ENCODE results near the gene PHYKPL. TPM values are rescaled to one million over a fixed set of nuclear protein-coding genes. Genes with fewer than 3 reads are reported as not detected.
A peak's percentile ranks its signal among the peaks of the same experiment; 100 is the strongest.

PHYKPL gene
- total RNA-seq, 1 experiment from 2014 or later = 41.7 TPM

- Mint-ChIP-seq H3K36me3 (peaks cover 30% of the 10 kb centered on the region), H3K9me3 (no peaks in the 10 kb centered on the region), H3K4me1 (peaks cover 17% of the 10 kb centered on the region), H3K4me3 (peak overlapping the region; percentile 65), H3K27ac (no peak overlapping the region), H3K27me3 (ENCODE audit: low read depth) (no peaks in the 10 kb centered on the region)
- POLR2A ChIA-PET = no interaction called here
- CTCF ChIA-PET = interaction anchor here (0.5 to 1.5 kb wide), 7 partner anchors 9 to 599 kb away, joined by 3 to 6 read pairs (median 4); partner anchors contain the start of genes COL23A1 and HNRNPAB
- ATAC-seq (no peak), DNase-seq (ENCODE audit: low spot score) (no peak)
- TF ChIP-seq, protein P1, sequence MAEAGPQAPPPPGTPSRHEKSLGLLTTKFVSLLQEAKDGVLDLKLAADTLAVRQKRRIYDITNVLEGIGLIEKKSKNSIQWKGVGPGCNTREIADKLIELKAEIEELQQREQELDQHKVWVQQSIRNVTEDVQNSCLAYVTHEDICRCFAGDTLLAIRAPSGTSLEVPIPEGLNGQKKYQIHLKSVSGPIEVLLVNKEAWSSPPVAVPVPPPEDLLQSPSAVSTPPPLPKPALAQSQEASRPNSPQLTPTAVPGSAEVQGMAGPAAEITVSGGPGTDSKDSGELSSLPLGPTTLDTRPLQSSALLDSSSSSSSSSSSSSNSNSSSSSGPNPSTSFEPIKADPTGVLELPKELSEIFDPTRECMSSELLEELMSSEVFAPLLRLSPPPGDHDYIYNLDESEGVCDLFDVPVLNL (CRISPR knock-in tag; IDR thresholded peaks at IDR 0.05; ENCODE audit: borderline replicate concordance, low read depth) = no peak
- no peak for TF ChIP-seq NFATC4 (CRISPR knock-in tag; IDR thresholded peaks at IDR 0.05)
- 0 out of 2 replicates have a peak, but pooled peaks have one; percentile 9 for TF ChIP-seq ESRRA (CRISPR knock-in tag; IDR thresholded peaks at IDR 0.05; ENCODE audit: borderline replicate concordance)
- TF ChIP-seq, protein P2, sequence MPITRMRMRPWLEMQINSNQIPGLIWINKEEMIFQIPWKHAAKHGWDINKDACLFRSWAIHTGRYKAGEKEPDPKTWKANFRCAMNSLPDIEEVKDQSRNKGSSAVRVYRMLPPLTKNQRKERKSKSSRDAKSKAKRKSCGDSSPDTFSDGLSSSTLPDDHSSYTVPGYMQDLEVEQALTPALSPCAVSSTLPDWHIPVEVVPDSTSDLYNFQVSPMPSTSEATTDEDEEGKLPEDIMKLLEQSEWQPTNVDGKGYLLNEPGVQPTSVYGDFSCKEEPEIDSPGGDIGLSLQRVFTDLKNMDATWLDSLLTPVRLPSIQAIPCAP (CRISPR knock-in tag; IDR thresholded peaks at IDR 0.05) = no peak
- 0 out of 2 replicates have a peak, but pooled peaks have one; percentile 3 for TF ChIP-seq STAT6 (CRISPR knock-in tag; conservative IDR thresholded peaks at IDR 0.05; ENCODE audit: low read depth)
- no peak for TF ChIP-seq JAZF1 (CRISPR knock-in tag; IDR thresholded peaks at IDR 0.05)
- TF ChIP-seq, protein P3, sequence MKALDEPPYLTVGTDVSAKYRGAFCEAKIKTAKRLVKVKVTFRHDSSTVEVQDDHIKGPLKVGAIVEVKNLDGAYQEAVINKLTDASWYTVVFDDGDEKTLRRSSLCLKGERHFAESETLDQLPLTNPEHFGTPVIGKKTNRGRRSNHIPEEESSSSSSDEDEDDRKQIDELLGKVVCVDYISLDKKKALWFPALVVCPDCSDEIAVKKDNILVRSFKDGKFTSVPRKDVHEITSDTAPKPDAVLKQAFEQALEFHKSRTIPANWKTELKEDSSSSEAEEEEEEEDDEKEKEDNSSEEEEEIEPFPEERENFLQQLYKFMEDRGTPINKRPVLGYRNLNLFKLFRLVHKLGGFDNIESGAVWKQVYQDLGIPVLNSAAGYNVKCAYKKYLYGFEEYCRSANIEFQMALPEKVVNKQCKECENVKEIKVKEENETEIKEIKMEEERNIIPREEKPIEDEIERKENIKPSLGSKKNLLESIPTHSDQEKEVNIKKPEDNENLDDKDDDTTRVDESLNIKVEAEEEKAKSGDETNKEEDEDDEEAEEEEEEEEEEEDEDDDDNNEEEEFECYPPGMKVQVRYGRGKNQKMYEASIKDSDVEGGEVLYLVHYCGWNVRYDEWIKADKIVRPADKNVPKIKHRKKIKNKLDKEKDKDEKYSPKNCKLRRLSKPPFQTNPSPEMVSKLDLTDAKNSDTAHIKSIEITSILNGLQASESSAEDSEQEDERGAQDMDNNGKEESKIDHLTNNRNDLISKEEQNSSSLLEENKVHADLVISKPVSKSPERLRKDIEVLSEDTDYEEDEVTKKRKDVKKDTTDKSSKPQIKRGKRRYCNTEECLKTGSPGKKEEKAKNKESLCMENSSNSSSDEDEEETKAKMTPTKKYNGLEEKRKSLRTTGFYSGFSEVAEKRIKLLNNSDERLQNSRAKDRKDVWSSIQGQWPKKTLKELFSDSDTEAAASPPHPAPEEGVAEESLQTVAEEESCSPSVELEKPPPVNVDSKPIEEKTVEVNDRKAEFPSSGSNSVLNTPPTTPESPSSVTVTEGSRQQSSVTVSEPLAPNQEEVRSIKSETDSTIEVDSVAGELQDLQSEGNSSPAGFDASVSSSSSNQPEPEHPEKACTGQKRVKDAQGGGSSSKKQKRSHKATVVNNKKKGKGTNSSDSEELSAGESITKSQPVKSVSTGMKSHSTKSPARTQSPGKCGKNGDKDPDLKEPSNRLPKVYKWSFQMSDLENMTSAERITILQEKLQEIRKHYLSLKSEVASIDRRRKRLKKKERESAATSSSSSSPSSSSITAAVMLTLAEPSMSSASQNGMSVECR (CRISPR knock-in tag; IDR thresholded peaks at IDR 0.05; ENCODE audit: borderline replicate concordance) = 0 out of 2 replicates have a peak, but pooled peaks have one; percentile 23
- no peak for TF ChIP-seq CREB1 (CRISPR knock-in tag; IDR thresholded peaks at IDR 0.05)
- TF ChIP-seq, protein P4, sequence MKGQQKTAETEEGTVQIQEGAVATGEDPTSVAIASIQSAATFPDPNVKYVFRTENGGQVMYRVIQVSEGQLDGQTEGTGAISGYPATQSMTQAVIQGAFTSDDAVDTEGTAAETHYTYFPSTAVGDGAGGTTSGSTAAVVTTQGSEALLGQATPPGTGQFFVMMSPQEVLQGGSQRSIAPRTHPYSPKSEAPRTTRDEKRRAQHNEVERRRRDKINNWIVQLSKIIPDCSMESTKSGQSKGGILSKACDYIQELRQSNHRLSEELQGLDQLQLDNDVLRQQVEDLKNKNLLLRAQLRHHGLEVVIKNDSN (CRISPR knock-in tag; IDR thresholded peaks at IDR 0.05) = no peak
- TF ChIP-seq GABPB1 (CRISPR knock-in tag; IDR thresholded peaks at IDR 0.05) = 0 out of 2 replicates have a peak, but pooled peaks have one; percentile 1
Measured at GRCh38 chr5:178232920-178233429, 373 bp upstream of the PHYKPL start.

GRCh38 chr5:178231539-178232123 is 971 bp downstream of the PHYKPL start:
- no peak; the same call in 1 of the 2 replicates for ATAC-seq
- peaks cover 44% of the 10 kb centered on the region for H3K36me3 Mint-ChIP-seq
- CTCF ChIA-PET = interaction anchor here (0.6 to 1.1 kb wide), 4 partner anchors 14 to 72 kb away, joined by 3 to 4 read pairs (median 4); partner anchors contain the start of gene HNRNPAB
- TF ChIP-seq OVOL2 (CRISPR knock-in tag; IDR thresholded peaks at IDR 0.05; ENCODE audit: borderline replicate concordance) (no peak), RORB (CRISPR knock-in tag; IDR thresholded peaks at IDR 0.05) (no peak), MAX (CRISPR knock-in tag; IDR thresholded peaks at IDR 0.05) (peak; percentile 77), ZNF138 (CRISPR knock-in tag; conservative IDR thresholded peaks at IDR 0.05) (no peak), CDX4 (CRISPR knock-in tag; IDR thresholded peaks at IDR 0.05; ENCODE audit: borderline replicate concordance) (no peak), FOXK1 (CRISPR knock-in tag; IDR thresholded peaks at IDR 0.05) (no peak), ZNF317 (CRISPR knock-in tag; IDR thresholded peaks at IDR 0.05; ENCODE audit: borderline replicate concordance, low read depth) (no peak), FOXP1 (CRISPR knock-in tag; IDR thresholded peaks at IDR 0.05; ENCODE audit: borderline replicate concordance) (no peak), ETV6 (CRISPR knock-in tag; IDR thresholded peaks at IDR 0.05) (no peak)
- TF ChIP-seq, protein P4 (CRISPR knock-in tag; IDR thresholded peaks at IDR 0.05) = 0 out of 2 replicates have a peak, but pooled peaks have one; percentile 38
- TF ChIP-seq, protein P5, sequence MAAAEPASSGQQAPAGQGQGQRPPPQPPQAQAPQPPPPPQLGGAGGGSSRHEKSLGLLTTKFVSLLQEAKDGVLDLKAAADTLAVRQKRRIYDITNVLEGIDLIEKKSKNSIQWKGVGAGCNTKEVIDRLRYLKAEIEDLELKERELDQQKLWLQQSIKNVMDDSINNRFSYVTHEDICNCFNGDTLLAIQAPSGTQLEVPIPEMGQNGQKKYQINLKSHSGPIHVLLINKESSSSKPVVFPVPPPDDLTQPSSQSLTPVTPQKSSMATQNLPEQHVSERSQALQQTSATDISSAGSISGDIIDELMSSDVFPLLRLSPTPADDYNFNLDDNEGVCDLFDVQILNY (CRISPR knock-in tag; IDR thresholded peaks at IDR 0.05) = no peak

More at GRCh38 chr5:178231539-178232123, 971 bp downstream of the PHYKPL start:
- H3K9me3 Mint-ChIP-seq = peaks cover 8% of the 10 kb centered on the region; the same call in 1 of the 2 replicates
- H3K27ac Mint-ChIP-seq = peak overlapping the region; percentile 76
- peaks cover 17% of the 10 kb centered on the region for H3K4me1 Mint-ChIP-seq
- peak overlapping the region; percentile 78 for H3K4me3 Mint-ChIP-seq
- POLR2A ChIA-PET = interaction anchor here (0.5 to 0.6 kb wide), 2 partner anchors 12 to 51 kb away, joined by 3 to 4 read pairs; no protein-coding TSS in a partner anchor
- no peaks in the 10 kb centered on the region for H3K27me3 Mint-ChIP-seq (ENCODE audit: low read depth)
- no peak for DNase-seq (ENCODE audit: low spot score)

Data from WTC11 (cell line).